Measurements from ENCODE around the gene ENTR1.

ENTR1 gene

DNA sequence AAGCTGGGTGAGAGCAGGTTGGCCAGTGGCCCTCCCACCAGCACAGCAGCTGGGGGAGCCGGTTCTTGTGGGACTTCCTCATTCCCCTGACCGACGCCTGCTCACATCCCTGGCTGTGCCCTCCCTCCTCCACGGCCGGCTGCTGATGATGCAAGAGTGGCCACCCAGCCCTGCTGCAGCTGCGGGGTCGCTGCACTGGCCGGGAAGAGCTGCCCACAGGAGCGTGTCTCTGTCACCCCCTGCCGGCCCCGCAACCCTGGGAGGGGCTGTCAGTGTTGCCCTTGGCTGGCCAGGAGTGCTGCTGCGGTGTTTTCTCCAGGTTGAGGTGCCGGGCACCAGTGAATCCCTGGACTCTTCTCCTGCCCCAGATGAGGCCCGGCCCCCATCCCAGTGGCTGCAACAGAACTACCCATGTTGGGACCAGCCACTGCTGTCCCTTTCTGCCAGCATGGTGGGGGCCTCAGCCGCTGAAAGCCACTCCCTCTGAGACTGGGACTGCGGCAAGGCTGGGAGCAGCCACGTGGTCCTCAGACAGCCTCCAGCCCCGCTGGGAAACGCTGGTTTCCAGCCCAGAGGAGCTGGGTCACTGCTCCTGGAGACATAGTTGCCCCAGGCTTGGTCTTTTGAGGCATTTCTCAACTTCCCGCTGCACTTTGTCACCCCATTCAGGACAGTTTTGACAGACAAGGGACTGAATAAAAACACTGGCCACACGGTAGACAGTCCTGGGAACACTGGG, 37.7 kb downstream of the ENTR1 start:
- Histone ChIP-seq H3K4me3 (ENCODE audit: low read length) (no peak overlapping the region), H3K4me2 (ENCODE audit: low read depth, low read length) (no peak overlapping the region), H3K79me2 (ENCODE audit: low read length) (no peaks in the 10 kb centered on the region), H4K20me1 (ENCODE audit: insufficient read depth, low read length) (no peaks in the 10 kb centered on the region), H3K27me3 (replicated peaks; ENCODE audit: insufficient read depth, low read length) (peaks cover 35% of the 10 kb centered on the region), H3K9me3 (replicated peaks; ENCODE audit: insufficient read depth, low read length) (no peaks in the 10 kb centered on the region), H3K36me3 (replicated peaks; ENCODE audit: insufficient read depth, low read length) (no peaks in the 10 kb centered on the region), H3K9me2 (replicated peaks; ENCODE audit: insufficient read depth, low read length) (no peaks in the 10 kb centered on the region), H3K9ac (ENCODE audit: low read length) (no peak overlapping the region), H3F3A (ENCODE audit: insufficient read depth, low read length) (no peaks in the 10 kb centered on the region), H2AFZ (ENCODE audit: low read length) (no peak overlapping the region), H3K4me1 (ENCODE audit: low read length) (no peaks in the 10 kb centered on the region), H3K27ac (ENCODE audit: low read length) (no peak overlapping the region)
- TF ChIP-seq, protein P1, sequence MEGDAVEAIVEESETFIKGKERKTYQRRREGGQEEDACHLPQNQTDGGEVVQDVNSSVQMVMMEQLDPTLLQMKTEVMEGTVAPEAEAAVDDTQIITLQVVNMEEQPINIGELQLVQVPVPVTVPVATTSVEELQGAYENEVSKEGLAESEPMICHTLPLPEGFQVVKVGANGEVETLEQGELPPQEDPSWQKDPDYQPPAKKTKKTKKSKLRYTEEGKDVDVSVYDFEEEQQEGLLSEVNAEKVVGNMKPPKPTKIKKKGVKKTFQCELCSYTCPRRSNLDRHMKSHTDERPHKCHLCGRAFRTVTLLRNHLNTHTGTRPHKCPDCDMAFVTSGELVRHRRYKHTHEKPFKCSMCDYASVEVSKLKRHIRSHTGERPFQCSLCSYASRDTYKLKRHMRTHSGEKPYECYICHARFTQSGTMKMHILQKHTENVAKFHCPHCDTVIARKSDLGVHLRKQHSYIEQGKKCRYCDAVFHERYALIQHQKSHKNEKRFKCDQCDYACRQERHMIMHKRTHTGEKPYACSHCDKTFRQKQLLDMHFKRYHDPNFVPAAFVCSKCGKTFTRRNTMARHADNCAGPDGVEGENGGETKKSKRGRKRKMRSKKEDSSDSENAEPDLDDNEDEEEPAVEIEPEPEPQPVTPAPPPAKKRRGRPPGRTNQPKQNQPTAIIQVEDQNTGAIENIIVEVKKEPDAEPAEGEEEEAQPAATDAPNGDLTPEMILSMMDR (IDR thresholded peaks at IDR 0.05; ENCODE audit: low read length) = no peak
- TF ChIP-seq EZH2phosphoT487 (IDR thresholded peaks at IDR 0.05; ENCODE audit: low read length) = no peak
- DNase-seq = no peak

DNA sequence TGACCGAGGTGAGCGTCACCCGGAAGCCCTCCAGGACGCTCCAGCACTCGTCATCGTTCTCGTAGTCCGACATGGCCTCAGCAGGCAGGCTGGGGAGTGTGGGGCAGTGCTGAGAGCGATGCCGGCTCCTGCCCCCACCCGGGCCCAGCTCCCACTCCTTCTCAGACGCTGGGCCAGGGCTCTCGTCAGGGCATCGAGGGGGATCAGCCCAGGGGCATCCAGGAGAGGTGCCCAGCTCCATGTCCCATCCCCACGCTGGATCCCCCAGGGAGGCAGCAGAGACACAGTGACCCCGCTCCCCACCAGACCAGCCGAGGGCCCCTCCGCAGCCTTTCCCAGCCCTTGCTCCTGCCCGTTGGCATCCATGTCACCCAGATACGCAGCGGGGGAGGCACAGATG, 38.4 kb downstream of the ENTR1 start:
- no peaks in the 10 kb centered on the region for H3F3A ChIP-seq (ENCODE audit: insufficient read depth, low read length)
- H3K9ac ChIP-seq (ENCODE audit: low read length) = no peak overlapping the region
- H4K20me1 ChIP-seq (ENCODE audit: insufficient read depth, low read length) = no peaks in the 10 kb centered on the region
- no peaks in the 10 kb centered on the region for H3K9me3 ChIP-seq (replicated peaks; ENCODE audit: insufficient read depth, low read length)
- TF ChIP-seq EZH2 (optimal IDR thresholded peaks at IDR 0.05; ENCODE audit: low read depth, low read length) = no peak
- no peak for TF ChIP-seq EZH2phosphoT487 (IDR thresholded peaks at IDR 0.05; ENCODE audit: low read length)
- TF ChIP-seq, protein P1 (IDR thresholded peaks at IDR 0.05; ENCODE audit: low read length) = no peak
- no peak overlapping the region for H3K4me3 ChIP-seq (ENCODE audit: low read length)
- H3K4me2 ChIP-seq (ENCODE audit: low read depth, low read length) = no peak overlapping the region
- H3K27me3 ChIP-seq (replicated peaks; ENCODE audit: insufficient read depth, low read length) = peaks cover 40% of the 10 kb centered on the region
- H3K27ac ChIP-seq (ENCODE audit: low read length) = no peak overlapping the region
- no peak overlapping the region for H2AFZ ChIP-seq (ENCODE audit: low read length)
- no peaks in the 10 kb centered on the region for H3K9me2 ChIP-seq (replicated peaks; ENCODE audit: insufficient read depth, low read length)
- H3K4me1 ChIP-seq (ENCODE audit: low read length) = no peaks in the 10 kb centered on the region
- H3K36me3 ChIP-seq (replicated peaks; ENCODE audit: insufficient read depth, low read length) = no peaks in the 10 kb centered on the region
- H3K79me2 ChIP-seq (ENCODE audit: low read length) = no peaks in the 10 kb centered on the region
- DNase-seq = no peak

DNA sequence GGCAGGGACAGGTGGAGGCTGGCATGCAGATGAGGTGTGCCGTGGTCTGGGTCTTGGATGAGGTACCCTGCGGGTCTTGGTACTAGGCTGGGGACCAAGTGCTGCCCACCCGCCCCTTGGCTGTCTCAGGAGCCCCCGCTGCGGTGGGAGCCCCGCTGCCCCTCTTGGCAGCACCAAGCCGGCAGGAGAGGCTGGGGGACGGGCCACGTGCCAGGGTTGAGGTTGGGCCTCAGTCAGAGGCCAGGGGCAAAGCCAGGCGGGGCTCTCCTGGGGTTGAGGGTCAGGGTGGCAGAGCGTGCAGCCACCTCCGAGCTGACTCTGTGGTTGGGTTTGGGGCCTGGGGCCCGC, 38.9 kb downstream of the ENTR1 start:
- no peak overlapping the region for H3K27ac ChIP-seq (ENCODE audit: low read length)
- H3K9ac ChIP-seq (ENCODE audit: low read length) = no peak overlapping the region
- DNase-seq = no peak
- no peaks in the 10 kb centered on the region for H4K20me1 ChIP-seq (ENCODE audit: insufficient read depth, low read length)
- no peak overlapping the region for H3K4me3 ChIP-seq (ENCODE audit: low read length)
- H3K9me2 ChIP-seq (replicated peaks; ENCODE audit: insufficient read depth, low read length) = no peaks in the 10 kb centered on the region
- no peaks in the 10 kb centered on the region for H3K79me2 ChIP-seq (ENCODE audit: low read length)
- no peak overlapping the region for H3K4me2 ChIP-seq (ENCODE audit: low read depth, low read length)
- no peaks in the 10 kb centered on the region for H3K9me3 ChIP-seq (replicated peaks; ENCODE audit: insufficient read depth, low read length)
- H3K36me3 ChIP-seq (replicated peaks; ENCODE audit: insufficient read depth, low read length) = no peaks in the 10 kb centered on the region
- H3F3A ChIP-seq (ENCODE audit: insufficient read depth, low read length) = no peaks in the 10 kb centered on the region
- H3K27me3 ChIP-seq (replicated peaks; ENCODE audit: insufficient read depth, low read length) = peaks cover 40% of the 10 kb centered on the region
- TF ChIP-seq EZH2phosphoT487 (IDR thresholded peaks at IDR 0.05; ENCODE audit: low read length) = no peak
- H3K4me1 ChIP-seq (ENCODE audit: low read length) = no peaks in the 10 kb centered on the region
- no peak overlapping the region for H2AFZ ChIP-seq (ENCODE audit: low read length)

DNA sequence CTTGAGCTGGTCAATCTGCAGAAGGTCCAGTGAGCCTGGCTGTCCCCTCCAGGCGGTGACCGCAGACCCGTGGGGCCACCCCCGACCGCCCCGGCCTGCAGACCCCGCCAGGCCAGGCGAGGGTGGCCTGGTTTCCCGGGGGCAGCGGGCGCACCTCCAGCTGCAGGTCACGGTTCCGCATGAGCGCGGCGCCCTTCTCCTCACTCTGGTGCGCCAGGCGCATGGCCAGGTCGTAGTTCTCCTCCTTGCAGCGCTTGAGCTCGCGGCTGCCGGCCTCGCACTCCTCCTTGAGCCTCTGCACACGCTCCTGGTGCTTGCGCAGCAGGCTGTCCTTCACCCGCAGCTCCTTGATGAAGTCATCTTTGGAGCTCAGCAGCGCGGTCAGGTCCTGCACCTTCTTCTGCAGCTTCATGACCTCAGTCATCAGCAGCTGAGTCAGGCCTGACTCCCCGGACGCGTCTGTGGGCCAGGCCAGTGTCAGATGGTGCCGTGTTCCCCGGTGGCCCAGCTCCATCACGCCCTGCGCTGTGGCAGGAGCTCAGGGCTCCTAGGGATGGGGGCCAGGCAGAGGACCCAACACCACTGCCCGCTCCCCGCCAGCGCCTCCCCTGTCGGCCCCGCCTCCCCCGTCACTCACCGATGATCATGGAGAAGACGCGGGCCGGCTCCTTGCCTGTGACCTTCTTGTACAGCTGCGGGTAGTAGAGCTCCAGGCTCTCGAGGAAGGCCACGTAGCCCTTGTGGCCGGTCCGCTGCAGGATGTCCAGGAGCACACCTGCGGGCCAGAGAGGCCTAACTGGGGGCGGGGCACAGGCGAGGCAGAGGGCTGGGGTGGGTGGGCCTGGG, 39.5 kb downstream of the ENTR1 start:
- no peak for DNase-seq
- Histone ChIP-seq H3K27ac (ENCODE audit: low read length) (no peak overlapping the region), H3K4me2 (ENCODE audit: low read depth, low read length) (no peak overlapping the region), H3K36me3 (replicated peaks; ENCODE audit: insufficient read depth, low read length) (no peaks in the 10 kb centered on the region), H3K9me2 (replicated peaks; ENCODE audit: insufficient read depth, low read length) (no peaks in the 10 kb centered on the region), H2AFZ (ENCODE audit: low read length) (no peak overlapping the region), H3F3A (ENCODE audit: insufficient read depth, low read length) (no peaks in the 10 kb centered on the region), H3K79me2 (ENCODE audit: low read length) (no peaks in the 10 kb centered on the region), H4K20me1 (ENCODE audit: insufficient read depth, low read length) (no peaks in the 10 kb centered on the region), H3K4me3 (ENCODE audit: low read length) (no peak overlapping the region), H3K9ac (ENCODE audit: low read length) (no peak overlapping the region), H3K9me3 (replicated peaks; ENCODE audit: insufficient read depth, low read length) (no peaks in the 10 kb centered on the region), H3K27me3 (replicated peaks; ENCODE audit: insufficient read depth, low read length) (peaks cover 40% of the 10 kb centered on the region), H3K4me1 (ENCODE audit: low read length) (no peaks in the 10 kb centered on the region)
- TF ChIP-seq, protein P1 (IDR thresholded peaks at IDR 0.05; ENCODE audit: low read length) = no peak
